Esophagus muscularis mucosa (tissue), 4 donors: ENCODE measurements around the gene TMEM175. TPM values are rescaled to one million over a fixed set of nuclear protein-coding genes. Genes with fewer than 3 reads are reported as not detected.
A peak's percentile ranks its signal among the peaks of the same experiment; 100 is the strongest.
"Not testable (repeated sequence)": the region's sequence is repeated elsewhere in the genome, so short reads cannot be mapped to it uniquely, and the experiment has no call there.

Experiments used
- DNase-seq: peaks from one replicate; pipeline ENCODE4 v3.0.0-alpha.2; 2017; ENCODE audit errors: extremely low spot score
- H3K27ac ChIP-seq, 4 donors: fragments of 200-600 bp; sonication (generic); replicated peaks in 1 of 4; 1 replicate in 3 of 4; 2 replicates in 1 of 4; pipeline ENCODE4 v1.5.1; 2016 to 2019; ENCODE audit warnings: mild to moderate bottlenecking in 1 of 4
- H3K27me3 ChIP-seq, 4 donors: fragments of 200-600 bp; sonication (generic); one replicate each; pipeline versions ENCODE4 v1.5.1 to v1.6.0; 2016 to 2019
- H3K36me3 ChIP-seq, 4 donors: fragments of 200-600 bp; sonication (generic); one replicate each; pipeline ENCODE4 v1.5.1; 2016 to 2019
- H3K4me1 ChIP-seq, 4 donors: fragments of 200-600 bp; sonication (generic); one replicate each; pipeline ENCODE4 v1.5.1; 2016 to 2019
- H3K4me3 ChIP-seq, 4 donors: fragments of 200-600 bp; sonication (generic); 1 replicate in 2 of 4; 2 replicates in 2 of 4; pipeline ENCODE4 v1.5.1; 2016 to 2019; ENCODE audit warnings: mild to moderate bottlenecking in 4 of 4, moderate library complexity in 1 of 4
- H3K9me3 ChIP-seq, 4 donors: fragments of 200-600 bp; sonication (generic); 1 replicate in 3 of 4; 2 replicates in 1 of 4; pipeline ENCODE4 v1.5.1; 2016 to 2019
- EP300 ChIP-seq: sonication (generic); formaldehyde crosslinking; IDR thresholded peaks from one replicate; pipeline ENCODE4 v1.6.1; 2017; ENCODE audit warnings: antibody characterized with exemption
- POLR2A ChIP-seq: fragments of 450-650 bp; IDR thresholded peaks from one replicate; pipeline ENCODE4 v1.6.1; 2017; ENCODE audit warnings: antibody characterized with exemption, moderate library complexity, mild to moderate bottlenecking, low read depth
- POLR2AphosphoS5 ChIP-seq, 2 donors: sonication (generic); formaldehyde crosslinking; IDR thresholded peaks; one replicate each; pipeline ENCODE4 v1.6.1; 2017; ENCODE audit warnings: antibody characterized with exemption in 2 of 2
- WGBS: methylation state at CpG from one replicate; pipeline ENCODE4 v1.1.5; 2018; 5-methylcytosine and 5-hydroxymethylcytosine counted together
- intact Hi-C: fragments of 100-400 bp; cut with DNase I; formaldehyde crosslinking; loops from one replicate; pipeline ENCODE4 v1.15.1; 2023
- total RNA-seq, 4 donors: library from RNA; depleted of rRNA; stranded (reverse); fragments of >200 nt; gene quantifications; one replicate each; pipeline versions ENCODE4 v1.1.0 to v1.2.1, GENCODE V29; 2016
- TF ChIP-seq, protein P1 (sequence below), 3 experiments: fragments of 200-600 bp in 2 of 3; fragments of 450-650 bp in 1 of 3; sonication (generic) in 2 of 3; IDR thresholded peaks; one replicate each; pipeline ENCODE4 v1.5.1; 2017 to 2019; ENCODE audit warnings: antibody characterized with exemption in 3 of 3, mild to moderate bottlenecking in 2 of 3, moderate library complexity in 1 of 3

TMEM175 gene
- total RNA-seq, 4 donors from 2014 or later = 17.6 to 39.5 (median 20.0) TPM

DNA sequence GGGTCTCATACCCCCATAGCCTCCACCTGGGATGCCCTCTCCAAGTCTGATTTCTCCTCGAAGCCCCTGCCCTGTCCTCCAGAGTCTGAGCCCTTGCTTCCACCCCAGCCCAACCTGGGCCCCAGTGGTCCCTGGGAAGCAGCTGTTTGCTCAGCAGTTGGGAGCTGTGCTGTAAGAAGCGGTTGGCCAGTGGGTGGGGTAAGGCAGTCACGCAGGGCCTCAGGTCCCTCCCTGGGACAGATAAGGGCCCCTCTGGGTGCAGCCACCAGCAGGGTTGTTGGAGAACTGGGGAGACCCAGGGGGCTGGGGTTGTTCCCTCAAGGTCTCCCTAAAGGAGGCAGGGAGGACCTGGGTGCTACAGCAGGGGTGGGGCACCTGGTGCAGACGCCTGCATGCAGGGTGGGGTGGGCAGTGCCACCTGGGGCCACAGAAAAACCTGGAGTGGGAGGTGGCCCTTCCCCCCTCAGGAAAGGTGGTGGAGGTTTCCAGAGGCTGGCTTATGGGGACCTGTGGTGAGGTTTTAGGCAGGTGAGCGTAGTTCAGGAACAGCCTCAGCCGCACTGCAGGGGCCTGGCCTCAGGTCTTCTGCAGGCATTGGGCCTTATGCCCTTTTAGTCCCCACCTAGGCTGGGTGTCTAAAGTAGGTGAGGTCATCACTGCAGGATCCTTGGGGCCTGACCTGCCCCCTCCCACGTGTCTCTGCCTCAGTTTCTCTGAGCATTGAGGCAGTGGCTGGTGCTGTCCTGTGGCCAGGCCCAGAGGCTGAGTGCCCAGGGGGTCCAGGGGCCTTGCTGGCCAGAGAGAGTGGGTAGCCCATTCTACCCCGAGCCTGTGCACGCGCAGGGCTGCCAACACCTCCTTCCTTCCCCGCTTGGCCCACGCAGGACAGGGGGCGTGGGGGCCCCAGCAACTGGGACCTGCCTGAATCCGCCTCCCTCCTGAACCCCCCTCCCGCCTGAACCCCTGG, 64.1 kb downstream of the TMEM175 start:
- no peak for DNase-seq
- no peak overlapping the region for H3K27ac ChIP-seq
- WGBS = 65% methylated on average over 11 of the region's 15 CpGs
- peaks cover 6 to 31% (median 21%) of the 10 kb centered on the region in 4 donors for H3K4me1 ChIP-seq
- peaks cover 0 to 55% (median 25%) of the 10 kb centered on the region in 4 donors for H3K27me3 ChIP-seq
- intact Hi-C loops = no loop called here
- H3K4me3 ChIP-seq = no peak overlapping the region
- peaks cover 0 to 11% (median 5%) of the 10 kb centered on the region in 4 donors for H3K36me3 ChIP-seq
- H3K9me3 ChIP-seq = no peaks in the 10 kb centered on the region
- TF ChIP-seq EP300 (no peak), POLR2A (no peak), POLR2AphosphoS5 (IDR thresholded peaks at IDR 0.05) (no peak)
- TF ChIP-seq, protein P1, sequence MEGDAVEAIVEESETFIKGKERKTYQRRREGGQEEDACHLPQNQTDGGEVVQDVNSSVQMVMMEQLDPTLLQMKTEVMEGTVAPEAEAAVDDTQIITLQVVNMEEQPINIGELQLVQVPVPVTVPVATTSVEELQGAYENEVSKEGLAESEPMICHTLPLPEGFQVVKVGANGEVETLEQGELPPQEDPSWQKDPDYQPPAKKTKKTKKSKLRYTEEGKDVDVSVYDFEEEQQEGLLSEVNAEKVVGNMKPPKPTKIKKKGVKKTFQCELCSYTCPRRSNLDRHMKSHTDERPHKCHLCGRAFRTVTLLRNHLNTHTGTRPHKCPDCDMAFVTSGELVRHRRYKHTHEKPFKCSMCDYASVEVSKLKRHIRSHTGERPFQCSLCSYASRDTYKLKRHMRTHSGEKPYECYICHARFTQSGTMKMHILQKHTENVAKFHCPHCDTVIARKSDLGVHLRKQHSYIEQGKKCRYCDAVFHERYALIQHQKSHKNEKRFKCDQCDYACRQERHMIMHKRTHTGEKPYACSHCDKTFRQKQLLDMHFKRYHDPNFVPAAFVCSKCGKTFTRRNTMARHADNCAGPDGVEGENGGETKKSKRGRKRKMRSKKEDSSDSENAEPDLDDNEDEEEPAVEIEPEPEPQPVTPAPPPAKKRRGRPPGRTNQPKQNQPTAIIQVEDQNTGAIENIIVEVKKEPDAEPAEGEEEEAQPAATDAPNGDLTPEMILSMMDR (IDR thresholded peaks at IDR 0.05) = no peak

DNA sequence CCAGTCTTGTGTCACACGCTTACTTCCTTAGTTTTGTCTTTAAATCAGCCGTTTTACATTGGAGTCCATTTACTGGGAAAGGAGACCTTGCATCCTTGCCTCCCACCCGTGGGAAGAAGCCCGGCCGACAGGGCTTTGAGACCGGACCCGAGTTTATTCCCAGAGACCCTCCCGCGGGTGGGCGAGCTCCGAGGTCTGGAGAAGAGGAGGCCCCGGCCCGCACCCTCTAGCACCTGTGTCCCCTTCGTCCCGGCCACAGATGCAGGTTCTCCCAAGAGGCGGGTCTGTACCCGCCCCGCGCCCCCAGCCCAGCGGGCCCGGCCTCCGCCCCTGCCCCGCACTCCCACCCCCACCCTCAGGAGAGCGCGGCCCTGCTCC, 64.7 kb downstream of the TMEM175 start:
- Histone ChIP-seq H3K4me1 (peaks cover 6 to 33% (median 25%) of the 10 kb centered on the region in 4 donors), H3K9me3 (no peaks in the 10 kb centered on the region), H3K27me3 (peaks cover 2 to 62% (median 32%) of the 10 kb centered on the region in 4 donors), H3K4me3 (peak overlapping the region; percentile 45 to 56 (median 46)), H3K27ac (no peak overlapping the region), H3K36me3 (peaks cover 0 to 4% (median 1%) of the 10 kb centered on the region in 4 donors)
- DNase-seq = no peak
- no peak for TF ChIP-seq POLR2A
- TF ChIP-seq, protein P1 (IDR thresholded peaks at IDR 0.05) = no peak
- TF ChIP-seq EP300 = no peak
- no peak for TF ChIP-seq POLR2AphosphoS5 (IDR thresholded peaks at IDR 0.05)
- intact Hi-C loops = no loop called here
- WGBS = 8% methylated on average over 15 of the region's 25 CpGs

DNA sequence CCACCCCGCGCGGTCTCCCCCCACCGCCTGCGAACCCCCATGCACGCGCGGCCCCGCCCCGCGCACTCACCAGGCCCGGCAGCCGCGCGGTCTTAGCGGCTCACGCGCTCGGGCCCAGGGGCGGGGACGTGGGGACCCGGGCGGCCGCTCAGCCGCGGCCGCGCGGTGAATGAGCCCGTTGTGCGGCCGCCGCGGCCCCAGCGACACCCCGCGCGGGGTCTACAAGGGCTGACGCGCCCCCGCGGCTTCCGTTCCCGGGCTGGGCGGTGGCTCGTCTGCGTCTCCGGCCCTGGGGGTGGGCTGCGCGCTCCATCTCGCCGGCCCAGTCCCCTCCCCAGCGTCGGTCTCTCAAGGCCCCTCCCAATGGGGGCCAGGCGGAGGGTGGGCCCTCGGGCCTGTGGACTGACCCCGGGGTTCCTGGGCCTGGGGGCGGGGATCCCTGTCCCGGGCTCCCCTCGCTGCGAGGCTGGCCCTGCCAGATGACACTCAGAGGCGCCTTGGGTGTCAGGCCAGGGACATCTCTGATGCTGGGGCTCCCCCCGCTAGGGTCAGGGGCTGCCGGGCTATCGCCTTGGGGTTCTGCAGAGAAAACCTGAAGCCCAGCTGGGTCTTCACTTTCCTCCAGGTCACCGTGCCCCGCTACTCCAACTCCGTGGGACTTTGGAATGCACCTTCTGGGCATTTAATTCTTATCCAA, 65.3 kb downstream of the TMEM175 start:
- 0% methylated on average over 29 of the region's 68 CpGs for WGBS
- intact Hi-C loops = no loop called here
- H3K4me3 ChIP-seq = peak overlapping the region; percentile 45 to 56 (median 46)
- H3K36me3 ChIP-seq = no peaks in the 10 kb centered on the region
- DNase-seq = no peak
- peaks cover 10 to 36% (median 29%) of the 10 kb centered on the region in 4 donors for H3K4me1 ChIP-seq
- TF ChIP-seq POLR2A (no peak), POLR2AphosphoS5 (IDR thresholded peaks at IDR 0.05) (no peak), EP300 (no peak)
- TF ChIP-seq, protein P1 (IDR thresholded peaks at IDR 0.05) = no peak
- H3K27me3 ChIP-seq = peaks cover 7 to 67% (median 37%) of the 10 kb centered on the region in 4 donors
- no peak overlapping the region for H3K27ac ChIP-seq
- no peaks in the 10 kb centered on the region for H3K9me3 ChIP-seq

DNA sequence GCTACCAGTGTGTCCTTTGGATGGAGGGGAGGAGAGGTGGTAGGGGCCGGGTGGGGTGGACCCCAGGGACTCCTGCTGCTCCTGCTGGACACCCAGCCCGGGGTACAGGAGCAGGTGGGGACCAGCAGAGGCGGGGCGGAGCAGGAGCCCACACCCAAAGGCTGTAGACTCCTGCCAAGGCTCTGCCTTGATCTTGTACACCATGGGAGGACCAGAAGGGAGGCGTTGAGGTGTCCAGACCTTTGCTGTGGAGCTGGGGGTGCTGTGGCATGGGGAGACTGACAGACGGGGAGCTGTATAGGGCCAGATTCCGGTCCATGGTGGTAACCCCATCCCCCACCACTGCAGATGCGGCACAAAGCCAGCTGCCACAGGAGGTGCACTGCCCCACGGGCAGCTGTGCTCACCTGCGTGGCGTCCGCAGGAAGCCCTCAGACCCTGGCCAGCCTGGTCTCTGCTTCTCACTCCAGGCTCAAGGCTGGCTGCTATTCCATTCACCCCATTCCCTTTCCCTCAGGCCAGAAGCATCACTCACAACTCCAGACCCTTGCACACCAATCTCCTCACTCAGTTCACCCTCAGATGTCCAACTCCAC, 65.9 kb downstream of the TMEM175 start:
- no peak for DNase-seq
- H3K27ac ChIP-seq = no peak overlapping the region
- H3K27me3 ChIP-seq = peaks cover 13 to 74% (median 44%) of the 10 kb centered on the region in 4 donors
- WGBS = 71% methylated on average over 9 of the region's 12 CpGs
- peaks cover 15 to 39% (median 33%) of the 10 kb centered on the region in 4 donors for H3K4me1 ChIP-seq
- no peaks in the 10 kb centered on the region for H3K36me3 ChIP-seq
- no peak for TF ChIP-seq EP300
- TF ChIP-seq POLR2AphosphoS5 (IDR thresholded peaks at IDR 0.05) = no peak
- TF ChIP-seq POLR2A = no peak
- TF ChIP-seq, protein P1 (IDR thresholded peaks at IDR 0.05) = no peak
- H3K4me3 ChIP-seq = no peak overlapping the region
- no peaks in the 10 kb centered on the region for H3K9me3 ChIP-seq
- intact Hi-C loops = no loop called here

DNA sequence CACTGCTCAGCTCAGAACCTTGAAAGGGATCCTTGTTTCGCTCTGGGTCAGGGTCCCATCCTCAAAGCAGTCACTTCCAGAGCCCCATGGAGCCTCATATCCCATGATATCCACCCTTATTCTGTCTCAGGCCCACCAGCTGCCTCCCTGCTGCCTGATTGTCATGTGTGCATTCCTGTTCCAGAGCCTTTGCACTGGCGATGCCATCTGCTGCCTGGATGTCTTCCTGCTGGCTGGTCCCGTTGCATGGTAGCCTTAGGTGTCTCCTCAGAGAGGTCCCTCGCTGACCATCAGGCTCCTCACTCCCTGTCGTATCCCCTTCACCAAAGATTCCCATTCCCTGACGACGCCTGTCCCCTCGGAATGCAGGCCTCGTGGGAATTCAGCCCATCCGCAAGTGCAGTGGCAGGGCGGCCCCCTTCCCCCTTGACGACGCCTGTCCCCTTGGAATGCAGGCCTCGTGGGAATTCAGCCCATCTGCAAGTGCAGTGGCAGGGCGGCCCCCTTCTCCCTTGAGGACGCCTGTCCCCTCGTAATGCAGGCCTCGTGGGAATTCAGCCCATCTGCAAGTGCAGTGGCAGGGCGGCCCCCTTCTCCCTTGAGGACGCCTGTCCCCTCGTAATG, 67.1 kb downstream of the TMEM175 start:
- H3K27ac ChIP-seq, H3K4me3 ChIP-seq, H3K9me3 ChIP-seq, DNase-seq, intact Hi-C loops, H3K36me3 ChIP-seq: not testable (repeated sequence)
- peaks cover 13 to 85% (median 55%) of the 10 kb centered on the region in 4 donors for H3K27me3 ChIP-seq
- H3K4me1 ChIP-seq = peaks cover 15 to 43% (median 37%) of the 10 kb centered on the region in 4 donors
- 57% methylated on average over 17 of the region's 21 CpGs for WGBS
